ENCODE data around the gene ABHD12.

Gene ABHD12

GRCh38 chr20:25256226-25256859 lies 134.3 kb downstream of the ABHD12 start:
- Histone ChIP-seq H3K9me3 (replicated peaks in 1 of 2; ENCODE audit: control insufficient read depth in 2 of 2, insufficient read depth in 1 of 2, low read depth in 1 of 2, low read length in 2 of 2) (peaks cover 18 to 32% of the 10 kb centered on the region in 2 donors), H3K4me1 (ENCODE audit: control insufficient read depth in 2 of 2, insufficient read depth in 1 of 2, low read depth in 1 of 2, low read length in 2 of 2) (peaks cover 10 to 19% of the 10 kb centered on the region in 2 donors), H2BK15ac (ENCODE audit: low read length) (no peak overlapping the region), H3K79me1 (ENCODE audit: low read depth, low read length) (peaks cover 15% of the 10 kb centered on the region), H3K27me3 (ENCODE audit: control insufficient read depth in 3 of 3, insufficient read depth in 3 of 3, low read depth in 1 of 3, low read length in 3 of 3) (no peaks in the 10 kb centered on the region), H4K8ac (ENCODE audit: low read depth, low read length) (peak overlapping the region; percentile 19), H2AFZ (ENCODE audit: low read length) (no peak overlapping the region), H2BK5ac (ENCODE audit: low read length) (no peak overlapping the region), H3K18ac (ENCODE audit: low read length) (no peak overlapping the region), H4K91ac (ENCODE audit: low read depth, low read length, poor library complexity) (no peak overlapping the region), H3K27ac (replicated peaks; ENCODE audit: low read length) (no peak overlapping the region), H3K4ac (ENCODE audit: low read length) (no peak overlapping the region), H3K36me3 (replicated peaks in 1 of 2; ENCODE audit: control insufficient read depth in 2 of 2, insufficient read depth in 2 of 2, low read length in 2 of 2) (peaks cover 32 to 56% of the 10 kb centered on the region in 2 donors), H3K4me3 (ENCODE audit: low read length in 2 of 2) (no peak overlapping the region), H2BK12ac (ENCODE audit: low read length) (no peak overlapping the region), H2AK5ac (ENCODE audit: low read depth, low read length) (no peak overlapping the region), H3K23ac (ENCODE audit: low read depth, low read length, poor library complexity) (no peak overlapping the region), H3K4me2 (ENCODE audit: insufficient read depth, low read length, poor library complexity, severe bottlenecking) (no peak overlapping the region), H2BK120ac (ENCODE audit: low read depth, low read length) (no peak overlapping the region), H3K9ac (ENCODE audit: low read depth, low read length, poor library complexity) (peak overlapping the region; percentile 38), H3K14ac (ENCODE audit: low read length) (no peak overlapping the region)
- no CpG with 5 or more reads among the region's 5 CpGs for WGBS, 2 donors (ENCODE audit: extremely low coverage in 2 of 2, insufficient read length in 2 of 2, insufficient replicate concordance in 1 of 2)
- no peak for DNase-seq (ENCODE audit: low spot score)

- no CpG with 5 or more reads among the region's 12 CpGs for WGBS, 2 donors (ENCODE audit: extremely low coverage in 2 of 2, insufficient read length in 2 of 2, insufficient replicate concordance in 1 of 2)
- H4K91ac ChIP-seq (ENCODE audit: low read depth, low read length, poor library complexity), result peak overlapping the region; percentile 77
These were observed 135.5 kb downstream of the ABHD12 start for GRCh38 chr20:25254986-25255680.

GRCh38 chr20:25254571-25254970 lies 136.1 kb downstream of the ABHD12 start:
- Histone ChIP-seq H3K27me3 (ENCODE audit: control insufficient read depth in 3 of 3, insufficient read depth in 3 of 3, low read depth in 1 of 3, low read length in 3 of 3) (no peaks in the 10 kb centered on the region), H3K4me3 (ENCODE audit: low read length in 2 of 2) (no peak overlapping the region), H3K9me3 (replicated peaks in 1 of 2; ENCODE audit: control insufficient read depth in 2 of 2, insufficient read depth in 1 of 2, low read depth in 1 of 2, low read length in 2 of 2) (peaks cover 11 to 16% of the 10 kb centered on the region in 2 donors), H3K27ac (replicated peaks; ENCODE audit: low read length) (no peak overlapping the region), H3K4me1 (ENCODE audit: control insufficient read depth in 2 of 2, insufficient read depth in 1 of 2, low read depth in 1 of 2, low read length in 2 of 2) (peaks cover 15 to 29% of the 10 kb centered on the region in 2 donors), H3K4me2 (ENCODE audit: insufficient read depth, low read length, poor library complexity, severe bottlenecking) (no peak overlapping the region), H2BK5ac (ENCODE audit: low read length) (no peak overlapping the region), H2BK12ac (ENCODE audit: low read length) (no peak overlapping the region), H3K9ac (ENCODE audit: low read depth, low read length, poor library complexity) (no peak overlapping the region), H3K4ac (ENCODE audit: low read length) (no peak overlapping the region), H3K36me3 (replicated peaks in 1 of 2; ENCODE audit: control insufficient read depth in 2 of 2, insufficient read depth in 2 of 2, low read length in 2 of 2) (peaks cover 22 to 51% of the 10 kb centered on the region in 2 donors), H3K18ac (ENCODE audit: low read length) (no peak overlapping the region), H4K8ac (ENCODE audit: low read depth, low read length) (no peak overlapping the region), H2BK15ac (ENCODE audit: low read length) (no peak overlapping the region), H3K23ac (ENCODE audit: low read depth, low read length, poor library complexity) (no peak overlapping the region), H2AK5ac (ENCODE audit: low read depth, low read length) (no peak overlapping the region), H3K14ac (ENCODE audit: low read length) (no peak overlapping the region), H3K79me1 (ENCODE audit: low read depth, low read length) (peaks cover 13% of the 10 kb centered on the region), H2AFZ (ENCODE audit: low read length) (no peak overlapping the region), H4K91ac (ENCODE audit: low read depth, low read length, poor library complexity) (no peak overlapping the region), H2BK120ac (ENCODE audit: low read depth, low read length) (no peak overlapping the region)
- no peak for DNase-seq (ENCODE audit: low spot score)
- WGBS, 2 donors (ENCODE audit: extremely low coverage in 2 of 2, insufficient read length in 2 of 2, insufficient replicate concordance in 1 of 2), result no CpG with 5 or more reads among the region's 5 CpGs

More at GRCh38 chr20:25254986-25255680, 135.5 kb downstream of the ABHD12 start:
- Histone ChIP-seq H3K14ac (ENCODE audit: low read length) (peak overlapping the region; percentile 58), H3K4me1 (ENCODE audit: control insufficient read depth in 2 of 2, insufficient read depth in 1 of 2, low read depth in 1 of 2, low read length in 2 of 2) (peaks cover 15 to 26% of the 10 kb centered on the region in 2 donors), H3K27ac (replicated peaks; ENCODE audit: low read length) (no peak overlapping the region), H3K23ac (ENCODE audit: low read depth, low read length, poor library complexity) (no peak overlapping the region), H3K4me3 (ENCODE audit: low read length in 2 of 2) (no peak overlapping the region), H3K36me3 (replicated peaks in 1 of 2; ENCODE audit: control insufficient read depth in 2 of 2, insufficient read depth in 2 of 2, low read length in 2 of 2) (peaks cover 27 to 55% of the 10 kb centered on the region in 2 donors), H4K8ac (ENCODE audit: low read depth, low read length) (no peak overlapping the region), H3K9ac (ENCODE audit: low read depth, low read length, poor library complexity) (no peak overlapping the region), H3K27me3 (ENCODE audit: control insufficient read depth in 3 of 3, insufficient read depth in 3 of 3, low read depth in 1 of 3, low read length in 3 of 3) (no peaks in the 10 kb centered on the region), H2AFZ (ENCODE audit: low read length) (no peak overlapping the region), H2BK5ac (ENCODE audit: low read length) (no peak overlapping the region), H3K18ac (ENCODE audit: low read length) (peak overlapping the region; percentile 72), H3K4ac (ENCODE audit: low read length) (no peak overlapping the region), H3K4me2 (ENCODE audit: insufficient read depth, low read length, poor library complexity, severe bottlenecking) (no peak overlapping the region), H2BK15ac (ENCODE audit: low read length) (no peak overlapping the region), H3K9me3 (replicated peaks in 1 of 2; ENCODE audit: control insufficient read depth in 2 of 2, insufficient read depth in 1 of 2, low read depth in 1 of 2, low read length in 2 of 2) (peaks cover 16 to 21% of the 10 kb centered on the region in 2 donors), H2BK120ac (ENCODE audit: low read depth, low read length) (no peak overlapping the region), H3K79me1 (ENCODE audit: low read depth, low read length) (peaks cover 15% of the 10 kb centered on the region), H2BK12ac (ENCODE audit: low read length) (no peak overlapping the region), H2AK5ac (ENCODE audit: low read depth, low read length) (peak overlapping the region; percentile 97)
- no peak for DNase-seq (ENCODE audit: low spot score)

DNA sequence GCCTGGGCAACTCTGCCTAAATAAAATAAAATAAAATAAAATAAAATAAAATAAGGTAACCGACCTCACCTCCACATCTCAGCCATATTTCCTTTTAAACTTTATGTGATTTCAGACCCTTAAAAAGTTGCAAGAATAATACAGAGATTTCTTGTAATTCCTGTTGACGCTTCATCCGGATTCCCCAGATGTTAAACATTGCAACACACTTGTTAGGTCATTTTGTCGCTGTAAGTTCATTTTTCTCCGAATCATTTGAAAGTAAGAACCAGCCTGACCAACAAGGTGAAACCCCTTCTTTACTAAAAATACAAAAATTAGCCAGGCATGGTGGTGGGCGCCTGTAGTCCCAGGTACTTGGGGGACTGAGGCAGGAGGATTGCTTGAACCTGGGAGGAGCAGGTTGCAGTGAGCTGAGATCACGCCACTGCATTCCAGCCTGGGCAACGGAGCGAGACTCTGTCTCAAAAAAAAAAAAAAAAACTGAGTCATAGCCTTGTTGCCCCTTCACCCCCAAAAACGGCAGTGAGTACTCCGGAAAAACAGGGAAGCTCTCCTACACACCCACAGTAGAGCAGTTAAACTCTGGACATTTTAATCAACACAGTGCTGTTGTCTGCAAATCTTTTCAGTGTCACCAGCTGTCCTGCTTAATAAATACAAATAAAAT lies 136.9 kb downstream of the ABHD12 start:
- H3K4ac ChIP-seq (ENCODE audit: low read length), result no peak overlapping the region
- H3K4me1 ChIP-seq (ENCODE audit: control insufficient read depth in 2 of 2, insufficient read depth in 1 of 2, low read depth in 1 of 2, low read length in 2 of 2), result peaks cover 19 to 29% of the 10 kb centered on the region in 2 donors
- WGBS, 2 donors (ENCODE audit: extremely low coverage in 2 of 2, insufficient read length in 2 of 2, insufficient replicate concordance in 1 of 2), result no CpG with 5 or more reads among the region's 11 CpGs

More for the DNA sequence above, 136.9 kb downstream of the ABHD12 start:
- Histone ChIP-seq H3K23ac (ENCODE audit: low read depth, low read length, poor library complexity) (no peak overlapping the region), H2AFZ (ENCODE audit: low read length) (no peak overlapping the region), H3K27me3 (ENCODE audit: control insufficient read depth in 3 of 3, insufficient read depth in 3 of 3, low read depth in 1 of 3, low read length in 3 of 3) (no peaks in the 10 kb centered on the region), H3K79me1 (ENCODE audit: low read depth, low read length) (peaks cover 11% of the 10 kb centered on the region), H3K9ac (ENCODE audit: low read depth, low read length, poor library complexity) (no peak overlapping the region), H3K4me3 (ENCODE audit: low read length in 2 of 2) (no peak overlapping the region), H2BK15ac (ENCODE audit: low read length) (no peak overlapping the region), H2BK120ac (ENCODE audit: low read depth, low read length) (no peak overlapping the region), H3K36me3 (replicated peaks in 1 of 2; ENCODE audit: control insufficient read depth in 2 of 2, insufficient read depth in 2 of 2, low read length in 2 of 2) (peaks cover 14 to 43% of the 10 kb centered on the region in 2 donors), H2BK12ac (ENCODE audit: low read length) (no peak overlapping the region), H3K27ac (replicated peaks; ENCODE audit: low read length) (no peak overlapping the region), H3K9me3 (replicated peaks in 1 of 2; ENCODE audit: control insufficient read depth in 2 of 2, insufficient read depth in 1 of 2, low read depth in 1 of 2, low read length in 2 of 2) (peaks cover 6 to 8% of the 10 kb centered on the region in 2 donors), H2AK5ac (ENCODE audit: low read depth, low read length) (no peak overlapping the region), H4K91ac (ENCODE audit: low read depth, low read length, poor library complexity) (no peak overlapping the region), H4K8ac (ENCODE audit: low read depth, low read length) (no peak overlapping the region), H3K18ac (ENCODE audit: low read length) (no peak overlapping the region), H3K4me2 (ENCODE audit: insufficient read depth, low read length, poor library complexity, severe bottlenecking) (no peak overlapping the region), H3K14ac (ENCODE audit: low read length) (no peak overlapping the region), H2BK5ac (ENCODE audit: low read length) (no peak overlapping the region)
- no peak for DNase-seq (ENCODE audit: low spot score)
